HepG2 (cell line): ENCODE data around the gene ULK4. TPM values are rescaled to one million over a fixed set of nuclear protein-coding genes. Genes with fewer than 3 reads are reported as not detected.
"Not testable (repeated sequence)": the region's sequence is repeated elsewhere in the genome, so short reads cannot be mapped to it uniquely, and the experiment has no call there.

ENCODE experiments used
- ATAC-seq: fragments of 200-7000 bp; cut with Tn5 transposase; 3 replicates; pipeline ENCODE4 v1.9.1; 2020; ENCODE audit warnings: mild to moderate bottlenecking, moderate library complexity
- BruUV-seq: library from RNA; stranded (reverse); fragments of 400-500 nt; replicated peaks from 2 replicates; lab custom pipeline; 2021; lab: Mats Ljungman, UMichigan
- CTCF ChIA-PET: fragments of 300-600 bp; formaldehyde crosslinking; extraction: SDS; loops from one replicate; lab custom pipeline; 2021; ENCODE audit warnings: low total read pairs, inconsistent platforms, low intra/inter-chr PET ratio; lab: Yijun Ruan, JAX
- POLR2A ChIA-PET: fragments of 350-600 bp; sonication (Branson Sonifier 250); formaldehyde crosslinking; loops from one replicate; lab custom pipeline; 2020; ENCODE audit warnings: antibody characterized with exemption, inconsistent platforms; lab: Yijun Ruan, JAX
- DNase-seq: peaks from one replicate; pipeline ENCODE4 v3.0.0-alpha.2; 2015; ENCODE audit warnings: low spot score
- FAIRE-seq: peaks from 3 replicates; lab custom pipeline; 2011; peaks lifted over from hg19 to GRCh38; lab: Jason Lieb, UNC
- H2AFZ ChIP-seq: one replicate; pipeline ENCODE4 v1.6.1; 2011; ENCODE audit warnings: low read length, inconsistent platforms
- H3K27ac ChIP-seq: fragments of 300-600 bp; 3 replicates; pipeline ENCODE4 v1.8.0; 2011; ENCODE audit warnings: mixed run types, mild to moderate bottlenecking, mixed read lengths, low read length, inconsistent platforms; ENCODE audit not compliant: insufficient read depth; ENCODE audit errors: extremely low read length
- H3K27me3 ChIP-seq, 2 experiments: fragments of 200-600 bp in 1 of 2; 2 replicates in 1 of 2; 3 replicates in 1 of 2; pipeline versions ENCODE4 v1.6.0 to v1.8.0; 2011; ENCODE audit warnings: low read length in 2 of 2, mild to moderate bottlenecking in 2 of 2, moderate library complexity in 2 of 2, inconsistent platforms in 1 of 2; ENCODE audit not compliant: insufficient read depth in 2 of 2, control insufficient read depth in 1 of 2
- H3K36me3 ChIP-seq, 2 experiments: fragments of 200-600 bp in 1 of 2; replicated peaks in 1 of 2; 2 replicates in 1 of 2; 3 replicates in 1 of 2; pipeline versions ENCODE4 v1.5.1 to v1.8.0; 2011; ENCODE audit warnings: low read length in 2 of 2, inconsistent platforms in 1 of 2; ENCODE audit not compliant: insufficient read depth in 2 of 2, control insufficient read depth in 1 of 2
- H3K4me1 ChIP-seq: 2 replicates; pipeline ENCODE4 v1.5.1; 2012; ENCODE audit warnings: low read length, inconsistent platforms; ENCODE audit not compliant: insufficient read depth
- H3K4me2 ChIP-seq: 2 replicates; pipeline ENCODE4 v1.6.0; 2011; ENCODE audit warnings: low read depth, low read length, inconsistent platforms
- H3K4me3 ChIP-seq, 3 experiments: fragments of 200-600 bp in 1 of 3; sonication (generic), shearing (Covaris generic) in 1 of 3; replicated peaks in 1 of 3; 2 replicates each; pipeline ENCODE4 v1.5.1; 2011 to 2016; ENCODE audit warnings: low read length in 3 of 3, inconsistent platforms in 2 of 3, low read depth in 2 of 3, mild to moderate bottlenecking in 2 of 3, control low read depth in 1 of 3, mixed read lengths in 1 of 3; ENCODE audit not compliant: insufficient read depth in 1 of 3
- H3K79me2 ChIP-seq: one replicate; pipeline ENCODE4 v1.6.1; 2011; ENCODE audit warnings: low read length, inconsistent platforms; ENCODE audit not compliant: insufficient read depth
- H3K9ac ChIP-seq: 2 replicates; pipeline ENCODE4 v1.6.0; 2011; ENCODE audit warnings: mild to moderate bottlenecking, low read depth, low read length, inconsistent platforms; ENCODE audit not compliant: insufficient read depth
- H3K9me3 ChIP-seq: 2 replicates; pipeline ENCODE4 v1.5.1; 2012; ENCODE audit warnings: mild to moderate bottlenecking, low read length
- H4K20me1 ChIP-seq: 2 replicates; pipeline ENCODE4 v1.6.0; 2011; ENCODE audit warnings: inconsistent platforms, mild to moderate bottlenecking, low read length, moderate library complexity; ENCODE audit not compliant: insufficient read depth
- CBX5 ChIP-seq: sonication (generic); formaldehyde crosslinking; IDR thresholded peaks from 2 replicates; pipeline ENCODE4 v1.4.0; 2020; ENCODE audit warnings: missing genetic modification reagents, borderline replicate concordance
- ELF1 ChIP-seq: sonication (generic); formaldehyde crosslinking; IDR thresholded peaks from 2 replicates; pipeline ENCODE4 v1.4.0; 2020; ENCODE audit warnings: missing genetic modification reagents
- HNF4A ChIP-seq: sonication (generic); formaldehyde crosslinking; IDR thresholded peaks from 2 replicates; pipeline ENCODE4 v1.4.0; 2020; ENCODE audit warnings: missing genetic modification reagents
- KLF13 ChIP-seq: sonication (generic); formaldehyde crosslinking; IDR thresholded peaks from 2 replicates; pipeline ENCODE4 v1.4.0; 2020; ENCODE audit warnings: mild to moderate bottlenecking, missing genetic modification reagents
- NCOR1 ChIP-seq: fragments of 200-600 bp; sonication (generic); IDR thresholded peaks from 2 replicates; pipeline ENCODE4 v1.7.0; 2017; ENCODE audit warnings: antibody characterized with exemption, low read length, borderline replicate concordance
- NFE2L2 ChIP-seq: fragments of 150-350 bp; IDR thresholded peaks from 2 replicates; pipeline ENCODE4 v1.6.1; 2014; ENCODE audit warnings: low read length
- RFXANK ChIP-seq: IDR thresholded peaks from 2 replicates; pipeline ENCODE4 v1.6.1; 2016
- RFXAP ChIP-seq: sonication (generic); formaldehyde crosslinking; IDR thresholded peaks from 2 replicates; pipeline ENCODE4 v1.4.0; 2020; ENCODE audit warnings: missing genetic modification reagents, borderline replicate concordance
- SETDB1 ChIP-seq: sonication (generic); formaldehyde crosslinking; IDR thresholded peaks from 2 replicates; pipeline ENCODE4 v1.5.1; 2020; ENCODE audit warnings: missing genetic modification reagents, mild to moderate bottlenecking, borderline replicate concordance
- SIN3A ChIP-seq: IDR thresholded peaks from 2 replicates; pipeline ENCODE4 v1.6.1; 2011; ENCODE audit warnings: low read depth, mild to moderate bottlenecking, control low read depth, low read length, borderline replicate concordance
- ZNF430 ChIP-seq: sonication (generic); formaldehyde crosslinking; IDR thresholded peaks from 2 replicates; pipeline ENCODE4 v1.9.0; 2021; ENCODE audit warnings: mild to moderate bottlenecking, missing genetic modification reagents
- ZNF432 ChIP-seq: sonication (generic); formaldehyde crosslinking; IDR thresholded peaks from 2 replicates; pipeline ENCODE4 v1.5.0; 2020; ENCODE audit warnings: missing genetic modification reagents, mild to moderate bottlenecking, borderline replicate concordance
- ZNF567 ChIP-seq: sonication (generic); formaldehyde crosslinking; IDR thresholded peaks from 2 replicates; pipeline ENCODE4 v1.8.1; 2023; ENCODE audit warnings: mild to moderate bottlenecking, missing genetic modification reagents, borderline replicate concordance
- ZNF614 ChIP-seq: IDR thresholded peaks from 2 replicates; pipeline ENCODE4 v1.6.1; 2018; ENCODE audit warnings: missing biosample characterization, missing genetic modification reagents, inconsistent platforms, borderline replicate concordance
- ZNF724P ChIP-seq: sonication (generic); formaldehyde crosslinking; IDR thresholded peaks from 2 replicates; pipeline ENCODE4 v1.8.0; 2022; ENCODE audit warnings: missing genetic modification reagents, borderline replicate concordance
- ZNF790 ChIP-seq: sonication (generic); formaldehyde crosslinking; IDR thresholded peaks from 2 replicates; pipeline ENCODE4 v1.8.0; 2022; ENCODE audit warnings: missing genetic modification reagents, mild to moderate bottlenecking, borderline replicate concordance
- WGBS: methylation state at CpG from one replicate; pipeline ENCODE4 v1.1.6; 2017; ENCODE audit warnings: low lambda C conversion rate; 5-methylcytosine and 5-hydroxymethylcytosine counted together
- in situ Hi-C: cut with HindIII; loops from 2 replicates; pipeline ENCODE4 v1.10.0; 2017; ENCODE audit warnings: low pct_unique_long_range_greater_than_20kb; ENCODE audit not compliant: extremely low pct_ligation_motif_present
- intact Hi-C: fragments of 100-400 bp; cut with micrococcal nuclease; formaldehyde crosslinking; loops from one replicate; pipeline ENCODE4 v1.10.0; 2022; ENCODE audit not compliant: unreplicated experiment
- polyA plus RNA-seq, 8 experiments: library from polyadenylated mRNA; depleted of rRNA in 3 of 8; stranded (reverse) in 7 of 8; unstranded in 1 of 8; fragments of >200 nt; fragmentation: Illumina TruSeq in 4 of 8; extraction: Trizol in 4 of 8; gene quantifications; 2 replicates each; pipeline versions ENCODE4 v1.2.1 to v1.2.3, GENCODE V29; 2011 to 2016; ENCODE audit warnings: low read depth in 4 of 8, missing spikeins in 1 of 8, mixed read lengths in 1 of 8; ENCODE audit not compliant: insufficient read depth in 1 of 8
- total RNA-seq, 5 experiments: library from RNA; depleted of rRNA; stranded (reverse); fragments of >200 nt; fragmentation: Illumina TruSeq; extraction: Trizol; gene quantifications; 2 replicates each; pipeline ENCODE4 v1.2.3, GENCODE V29; 2016; ENCODE audit warnings: low read depth in 1 of 5

Gene ULK4
- total and polyA plus RNA-seq, 2 of the 13 experiments (the other 11 are each of a cell fraction or from before 2014, with no cell fraction given), result 6.7 to 11.8 TPM

DNA sequence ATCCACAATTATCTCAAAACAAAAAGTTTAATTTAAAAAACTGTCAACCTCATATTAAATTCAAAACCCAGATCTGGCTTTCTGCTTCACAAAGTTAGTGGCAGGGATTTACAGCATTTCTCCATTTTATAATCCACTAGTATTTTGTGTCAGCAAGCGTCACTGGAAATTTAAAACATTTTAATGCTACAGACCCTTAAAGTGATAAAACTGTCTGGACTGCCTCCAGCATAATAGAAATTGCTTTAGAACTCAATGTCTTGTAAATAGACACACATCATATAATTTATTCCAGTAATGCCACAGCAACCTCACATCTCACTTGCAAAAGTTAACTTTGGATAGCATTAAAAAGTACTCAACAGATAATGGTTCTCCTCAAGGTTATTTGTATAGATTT lies 116.1 kb downstream of the ULK4 start:
- intact Hi-C loops (no loop called here), in situ Hi-C loops (no loop called here)
- CTCF ChIA-PET, result no interaction called here
- H3K4me1 ChIP-seq, result 0 out of 2 replicates have a peak, but pooled peaks cover 6% of the 10 kb centered on the region
- POLR2A ChIA-PET, result no interaction called here
- DNase-seq, result no peak
- no peaks in the 10 kb centered on the region for H3K27me3 ChIP-seq
- ATAC-seq, result no peak
- no peak overlapping the region for H3K9ac ChIP-seq
- BruUV-seq, result no TSS peak
- no peak overlapping the region for H3K27ac ChIP-seq
- no peaks in the 10 kb centered on the region for H3K9me3 ChIP-seq
- H3K36me3 ChIP-seq, result no peaks in the 10 kb centered on the region
- WGBS, result 96% methylated on average over 1 of the region's 1 CpG
- TF ChIP-seq SIN3A (no peak), CBX5 (CRISPR knock-in tag) (no peak), ZNF567 (CRISPR knock-in tag) (no peak), ZNF790 (CRISPR knock-in tag) (no peak), RFXANK (CRISPR knock-in tag) (no peak), HNF4A (no peak), ZNF430 (no peak), ELF1 (no peak), SETDB1 (CRISPR knock-in tag) (no peak), ZNF432 (CRISPR knock-in tag) (no peak), NCOR1 (no peak), NFE2L2 (no peak), RFXAP (CRISPR knock-in tag) (no peak), ZNF724P (no peak), ZNF614 (CRISPR knock-in tag) (no peak), KLF13 (CRISPR knock-in tag) (no peak)
- H2AFZ ChIP-seq, result no peak overlapping the region
- H3K79me2 ChIP-seq, result no peaks in the 10 kb centered on the region
- no peaks in the 10 kb centered on the region for H4K20me1 ChIP-seq
- no peak for FAIRE-seq
- H3K4me3 ChIP-seq, result no peak overlapping the region
- no peak overlapping the region for H3K4me2 ChIP-seq

DNA sequence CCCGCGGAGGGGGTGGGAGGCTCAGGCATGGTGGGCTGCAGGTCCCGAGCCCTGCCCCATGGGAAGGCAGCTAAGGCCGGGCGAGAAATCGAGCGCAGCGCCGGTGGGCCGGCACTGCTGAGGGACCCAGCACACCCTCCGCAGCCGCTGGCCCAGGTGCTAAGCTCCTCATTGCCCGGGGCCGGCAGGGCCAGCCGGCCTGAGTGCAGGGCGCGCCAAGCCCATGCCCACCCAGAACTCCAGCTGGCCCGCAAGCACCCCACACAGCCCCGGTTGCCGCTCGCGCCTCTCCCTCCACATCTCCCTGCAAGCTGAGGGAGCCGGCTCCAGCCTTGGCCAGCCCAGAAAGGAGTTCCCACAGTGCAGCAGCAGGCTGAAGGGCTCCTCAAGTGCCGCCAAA lies 117.6 kb downstream of the ULK4 start:
- FAIRE-seq, H3K4me3 ChIP-seq, H2AFZ ChIP-seq, H3K36me3 ChIP-seq, H3K27ac ChIP-seq, in situ Hi-C loops, H3K4me2 ChIP-seq, H4K20me1 ChIP-seq, CTCF ChIA-PET, BruUV-seq, DNase-seq, H3K27me3 ChIP-seq, H3K79me2 ChIP-seq, POLR2A ChIA-PET, H3K9ac ChIP-seq, intact Hi-C loops, H3K9me3 ChIP-seq, ATAC-seq, H3K4me1 ChIP-seq: not testable (repeated sequence)
- WGBS, result 100% methylated on average over 10 of the region's 24 CpGs
